GM18517 (cell line): Measurements from ENCODE around the gene ZNRF1.
A peak's percentile ranks its signal among the peaks of the same experiment; 100 is the strongest.

Experiments
- ATAC-seq: cut with Tn5 transposase; IDR thresholded peaks from one replicate; pipeline ENCODE4 v1.9.1; 2021; ENCODE audit warnings: mild to moderate bottlenecking, moderate library complexity; ENCODE audit not compliant: unreplicated experiment

ZNRF1 gene

DNA sequence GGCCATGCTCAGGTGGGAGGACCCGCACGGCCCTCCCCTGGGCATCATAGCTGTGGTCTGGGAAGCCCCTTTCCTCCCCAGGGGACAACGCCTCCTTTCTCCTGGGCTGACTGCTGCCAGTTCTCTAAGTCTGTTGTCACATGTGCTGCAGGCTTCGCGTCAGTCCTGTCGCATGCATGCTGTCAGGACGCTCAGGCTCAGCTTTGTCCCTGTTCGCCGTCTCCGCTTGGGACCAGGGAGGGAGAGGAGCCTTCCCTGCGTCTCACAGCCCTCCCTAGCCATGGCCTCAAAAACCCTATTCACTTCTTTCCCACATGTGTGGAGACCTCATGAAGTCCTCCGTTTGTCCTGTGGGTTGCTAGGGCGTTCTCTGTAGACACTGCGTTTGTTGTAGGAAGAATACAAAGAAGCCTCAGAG lies 96.4 kb downstream of the ZNRF1 start:
- no peak for ATAC-seq

DNA sequence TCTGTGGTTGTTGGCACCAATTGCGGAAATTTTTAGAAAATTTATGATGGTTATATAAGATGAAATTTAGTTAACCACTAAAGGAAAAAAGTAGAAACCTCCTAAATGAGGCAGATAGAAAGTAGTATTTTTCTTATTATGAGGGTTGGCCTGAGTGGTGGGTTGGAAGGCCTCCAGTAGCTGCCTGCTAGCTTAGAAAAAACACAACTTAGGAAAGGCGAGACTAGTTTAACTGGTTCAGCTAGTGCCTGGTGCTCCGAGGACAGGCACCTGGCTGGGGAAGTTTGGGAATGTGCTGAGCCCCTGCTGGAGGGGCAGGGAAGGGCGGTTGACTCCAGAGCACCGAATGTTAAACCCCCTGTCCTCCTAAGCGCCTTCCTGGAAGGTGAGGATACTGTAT lies 97.8 kb downstream of the ZNRF1 start:
- no peak for ATAC-seq

DNA sequence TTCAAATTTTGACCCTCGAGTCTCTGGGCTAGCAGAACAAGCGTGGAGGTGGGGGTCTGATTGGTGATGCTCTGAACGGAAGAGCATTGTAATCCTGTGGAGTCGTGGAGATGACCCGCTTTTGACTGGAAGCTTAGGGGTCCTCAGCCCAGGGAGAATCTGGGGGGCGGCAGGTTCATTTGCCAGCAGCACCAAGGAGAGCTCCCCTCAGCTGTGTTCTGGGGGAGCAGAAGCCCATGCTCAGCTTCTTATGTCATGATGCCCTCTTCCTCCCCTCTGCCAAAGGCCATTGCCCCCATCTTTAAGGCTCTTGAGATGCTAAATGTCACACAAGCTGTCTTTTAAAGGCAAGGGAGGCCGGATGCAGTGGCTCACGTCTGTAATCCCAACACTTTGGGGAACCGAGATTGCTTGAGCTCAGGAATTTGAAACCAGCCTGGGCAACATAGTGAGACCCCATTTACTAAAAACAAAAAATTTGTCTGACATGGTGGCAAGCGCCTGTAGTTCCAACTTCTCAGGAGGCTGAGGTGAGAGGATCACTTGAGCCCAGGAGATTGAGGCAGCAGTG lies 98.5 kb downstream of the ZNRF1 start:
- no peak for ATAC-seq

DNA sequence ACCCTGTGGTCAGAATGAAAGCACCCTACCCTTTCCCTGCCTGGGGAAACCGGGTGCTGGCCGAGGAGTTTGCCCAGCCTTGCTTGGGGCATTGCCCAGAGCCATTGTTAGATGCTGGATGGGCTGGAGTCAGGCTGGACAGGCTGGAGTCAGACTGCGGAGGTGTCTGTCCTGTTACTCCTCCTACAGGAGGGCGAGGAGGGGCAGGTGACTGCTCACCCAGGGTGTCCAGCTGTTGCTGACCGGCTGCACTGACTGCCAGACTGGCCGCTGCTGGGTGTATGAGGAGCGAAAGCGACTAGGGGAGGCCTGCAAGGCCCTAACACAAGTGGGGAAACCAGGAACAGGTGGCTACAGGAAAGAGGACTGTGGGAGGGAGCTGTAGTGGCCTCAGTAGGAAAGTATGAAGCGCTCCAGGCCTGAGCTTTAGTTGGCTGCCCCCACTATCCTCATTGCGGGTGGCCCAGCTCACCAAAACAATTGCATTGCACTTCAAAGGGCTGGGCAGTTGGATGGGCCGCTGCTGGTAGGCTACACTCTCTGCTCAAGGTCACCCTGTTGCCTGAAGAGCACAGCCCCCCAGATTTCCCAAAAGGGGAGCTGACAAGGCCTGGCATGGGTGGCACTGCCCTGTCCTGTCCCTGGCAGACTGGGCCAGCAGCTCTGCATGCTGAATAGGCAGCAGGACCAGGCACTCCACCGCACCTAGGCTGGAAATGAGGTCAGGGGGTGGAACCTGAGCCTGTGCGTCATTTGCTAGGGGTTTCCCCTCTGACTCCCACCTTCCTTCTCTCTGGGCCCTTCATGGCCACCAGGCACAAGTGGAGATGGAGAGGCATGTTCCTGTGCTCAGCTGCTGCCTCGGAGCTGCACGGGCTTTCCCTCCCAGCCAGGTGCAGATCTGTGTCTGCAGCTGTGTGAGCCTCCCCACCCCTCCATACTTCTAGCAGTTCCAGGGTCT lies 99.4 kb downstream of the ZNRF1 start:
- ATAC-seq = no peak

GRCh38 chr16:75099075-75099667 lies 100.3 kb downstream of the ZNRF1 start:
- no peak for ATAC-seq

GRCh38 chr16:75099738-75100602 lies 101.1 kb downstream of the ZNRF1 start:
- ATAC-seq = no peak

DNA sequence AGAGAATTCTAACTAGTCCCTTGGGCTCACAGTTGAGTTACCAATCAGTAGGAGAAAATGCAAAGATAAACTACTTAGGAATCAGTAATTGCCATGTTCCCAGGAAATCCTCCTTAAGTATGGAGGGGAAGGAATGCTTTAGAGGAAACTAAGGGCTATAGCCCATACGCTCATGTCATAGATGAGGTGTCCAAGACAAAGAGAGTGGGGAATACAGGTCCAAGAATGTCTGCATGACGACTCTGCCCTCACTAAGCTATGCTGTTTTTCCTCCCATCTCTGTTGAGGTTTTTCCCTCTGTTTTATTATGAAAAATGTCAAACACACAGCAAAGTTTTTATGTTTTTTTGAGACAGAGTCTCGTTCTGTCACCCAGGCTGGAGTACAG lies 101.8 kb downstream of the ZNRF1 start:
- no peak for ATAC-seq

DNA sequence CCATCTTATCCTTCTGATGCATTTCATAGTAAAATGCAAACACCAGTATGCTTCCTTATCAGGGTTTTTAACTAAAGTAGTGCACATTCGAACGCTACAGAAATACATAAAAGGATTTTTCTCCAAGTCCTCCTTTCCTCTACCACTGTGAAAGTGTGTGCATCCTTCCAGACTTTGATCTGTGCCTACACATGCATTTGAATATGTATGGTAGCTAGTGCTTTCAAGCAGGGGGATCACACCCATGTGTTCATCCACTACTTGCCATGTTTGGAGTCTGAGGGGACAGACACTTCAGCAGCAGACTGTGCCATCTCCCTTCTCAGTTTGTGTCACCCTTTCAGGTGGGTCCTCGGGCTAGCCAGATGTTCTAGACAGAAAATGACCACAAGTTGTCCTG lies 102.8 kb downstream of the ZNRF1 start:
- no peak for ATAC-seq

GRCh38 chr16:75102595-75102994 lies 103.8 kb downstream of the ZNRF1 start:
- no peak for ATAC-seq

- no peak for ATAC-seq
Observed at GRCh38 chr16:75103994-75104393, 105.2 kb downstream of the ZNRF1 start.

GRCh38 chr16:75104836-75105235 lies 106.0 kb downstream of the ZNRF1 start:
- ATAC-seq = no peak

DNA sequence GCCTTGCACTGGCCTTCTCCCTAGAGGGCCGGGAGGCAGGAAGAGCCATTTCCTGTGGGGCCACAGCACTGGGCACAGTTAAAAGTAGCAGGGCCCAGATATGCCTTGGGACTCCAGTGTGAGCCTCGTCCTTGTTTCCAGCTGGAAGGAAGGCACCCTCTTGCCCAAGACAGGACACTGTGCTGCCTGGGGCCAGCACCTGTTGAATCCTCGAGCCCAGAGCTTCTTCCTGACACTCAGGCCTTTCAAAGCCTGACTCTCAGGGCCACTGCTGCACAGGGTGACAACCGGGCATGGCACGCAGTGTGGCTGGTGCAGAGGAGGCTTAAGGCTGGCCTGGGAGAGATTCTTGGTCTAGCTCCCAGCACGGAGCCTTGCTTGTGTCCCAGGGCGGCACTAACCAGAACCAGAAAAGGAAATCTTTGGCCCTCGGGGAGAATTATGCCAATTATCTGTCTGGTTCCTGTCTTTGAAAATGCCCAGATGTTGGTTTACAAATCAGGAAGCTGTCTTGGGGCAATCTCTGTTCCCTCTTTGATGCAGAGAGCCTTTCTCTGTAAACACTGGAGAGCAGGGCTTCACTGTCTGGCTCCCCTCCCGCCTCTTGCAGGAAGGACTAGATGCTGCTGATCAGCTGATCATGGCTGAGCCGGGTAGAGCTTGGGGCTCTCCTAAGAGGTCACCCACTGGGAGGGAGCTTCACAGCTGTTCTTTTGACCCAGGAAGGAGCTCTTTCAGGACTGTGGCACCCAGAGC lies 106.7 kb downstream of the ZNRF1 start:
- no peak for ATAC-seq

GRCh38 chr16:75106351-75107274 lies 107.8 kb downstream of the ZNRF1 start:
- ATAC-seq = no peak

- no peak for ATAC-seq
Observed at GRCh38 chr16:75107505-75107904, 108.7 kb downstream of the ZNRF1 start.

- ATAC-seq = no peak
Observed at GRCh38 chr16:75108792-75109731, 110.2 kb downstream of the ZNRF1 start.

GRCh38 chr16:75109732-75110243 lies 111.0 kb downstream of the ZNRF1 start:
- ATAC-seq = no peak

DNA sequence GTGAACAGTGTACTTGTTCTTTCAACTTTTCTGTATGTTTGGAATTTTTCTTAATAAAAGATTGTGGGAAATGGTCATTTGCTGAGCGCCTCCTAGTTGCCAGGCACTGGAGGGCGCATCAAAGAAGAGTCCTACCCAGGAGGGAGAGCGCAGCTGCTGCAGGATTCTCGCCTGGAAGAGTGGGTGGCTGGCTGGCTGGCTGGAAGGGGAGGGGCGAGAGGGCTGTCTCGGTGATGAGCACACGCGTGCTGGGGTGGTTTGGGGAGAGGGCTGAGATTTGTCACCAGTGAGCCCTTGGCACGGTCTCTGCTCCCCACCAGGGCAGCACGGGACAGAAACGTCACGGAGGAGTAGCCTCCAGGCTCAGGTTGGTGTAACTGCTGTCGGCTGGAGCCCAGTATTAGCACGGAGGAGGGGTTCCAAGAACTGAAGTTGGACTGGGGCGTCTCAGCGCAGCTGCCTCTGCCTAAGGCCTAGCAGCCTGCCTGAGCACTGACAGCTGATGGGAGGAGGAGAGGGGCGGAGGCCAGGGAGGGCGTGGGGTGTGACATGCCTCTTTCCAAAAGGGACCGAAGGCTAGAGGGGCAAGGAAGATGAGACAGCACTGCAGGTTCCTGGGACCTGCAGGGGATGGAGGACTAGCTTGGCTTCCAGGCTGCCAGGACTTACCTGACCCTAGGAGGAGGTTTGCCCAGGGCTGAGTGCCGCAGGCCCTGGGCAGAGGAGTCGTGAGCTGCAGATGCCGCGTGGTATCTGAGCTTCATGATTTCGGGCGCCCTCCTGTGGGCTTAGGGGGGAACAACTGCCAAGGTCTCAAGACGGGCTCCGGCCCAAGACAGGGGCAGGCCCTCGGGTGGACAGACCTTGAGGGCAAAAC lies 112.1 kb downstream of the ZNRF1 start:
- ATAC-seq = peak; percentile 81
